Calu3 (cell line): ENCODE data around the gene ASCL5. TPM values are rescaled to one million over a fixed set of nuclear protein-coding genes. Genes with fewer than 3 reads are reported as not detected.

ENCODE experiments used
- BruUV-seq: library from RNA; stranded (reverse); fragments of 400-500 nt; replicated peaks from 2 replicates; lab custom pipeline; 2021; lab: Mats Ljungman, UMichigan
- CTCF ChIA-PET: fragments of 300-600 bp; sonication (Branson Sonifier 250); formaldehyde crosslinking; loops from one replicate; lab custom pipeline; 2022; ENCODE audit warnings: antibody characterized with exemption; lab: Charles Lee
- DNase-seq: peaks from one replicate; pipeline ENCODE4 v3.0.0; 2022
- H3K27ac Mint-ChIP-seq: one replicate; pipeline ENCODE4 v1.8.0; 2022; ENCODE audit warnings: mixed read lengths; ENCODE audit not compliant: unreplicated experiment
- H3K27me3 Mint-ChIP-seq: one replicate; pipeline ENCODE4 v1.8.0; 2022; ENCODE audit warnings: mixed read lengths; ENCODE audit not compliant: unreplicated experiment
- H3K36me3 Mint-ChIP-seq: one replicate; pipeline ENCODE4 v1.8.0; 2022; ENCODE audit warnings: mild to moderate bottlenecking, moderate library complexity, mixed read lengths; ENCODE audit not compliant: insufficient read depth, unreplicated experiment
- H3K4me1 Mint-ChIP-seq: one replicate; pipeline ENCODE4 v1.8.0; 2022; ENCODE audit warnings: mild to moderate bottlenecking, low read depth, mixed read lengths; ENCODE audit not compliant: unreplicated experiment
- H3K4me3 Mint-ChIP-seq: one replicate; pipeline ENCODE4 v1.8.0; 2022; ENCODE audit warnings: mild to moderate bottlenecking, low read depth, moderate library complexity, mixed read lengths; ENCODE audit not compliant: unreplicated experiment
- H3K9me3 Mint-ChIP-seq: one replicate; pipeline ENCODE4 v1.8.0; 2022; ENCODE audit warnings: low read depth, mixed read lengths; ENCODE audit not compliant: unreplicated experiment
- CTCF ChIP-seq: fragments of 200-600 bp; IDR thresholded peaks from one replicate; pipeline ENCODE4 v1.8.0; 2022; ENCODE audit warnings: antibody characterized with exemption; ENCODE audit not compliant: unreplicated experiment
- intact Hi-C: fragments of 100-400 bp; cut with micrococcal nuclease; formaldehyde crosslinking; loops from one replicate; pipeline ENCODE4 v1.10.0; 2022; ENCODE audit not compliant: unreplicated experiment
- total RNA-seq: library from RNA; stranded (reverse); gene quantifications from 2 replicates; pipeline ENCODE4 v1.2.3, GENCODE V29; 2022

ASCL5 gene
- total RNA-seq, 1 experiment from 2014 or later = not detected

- no peak overlapping the region for H3K4me3 Mint-ChIP-seq
- H3K27me3 Mint-ChIP-seq = no peaks in the 10 kb centered on the region
- BruUV-seq = no TSS peak
- no peaks in the 10 kb centered on the region for H3K4me1 Mint-ChIP-seq
- intact Hi-C loops = no loop called here
- H3K9me3 Mint-ChIP-seq = no peaks in the 10 kb centered on the region
- H3K27ac Mint-ChIP-seq = no peak overlapping the region
- H3K36me3 Mint-ChIP-seq = peaks cover 35% of the 10 kb centered on the region
- DNase-seq = no peak
- CTCF ChIA-PET = no interaction called here
- TF ChIP-seq CTCF = no peak
Observed at GRCh38 chr1:201143726-201144635, 17.0 kb upstream of the ASCL5 start.

- CTCF ChIA-PET = no interaction called here
- H3K4me1 Mint-ChIP-seq = no peaks in the 10 kb centered on the region
- peaks cover 35% of the 10 kb centered on the region for H3K36me3 Mint-ChIP-seq
- DNase-seq = no peak
- no TSS peak for BruUV-seq
- H3K9me3 Mint-ChIP-seq = no peaks in the 10 kb centered on the region
- no peaks in the 10 kb centered on the region for H3K27me3 Mint-ChIP-seq
- no peak for TF ChIP-seq CTCF
- no peak overlapping the region for H3K27ac Mint-ChIP-seq
- no peak overlapping the region for H3K4me3 Mint-ChIP-seq
- intact Hi-C loops = no loop called here
Observed at GRCh38 chr1:201142849-201143725, 16.1 kb upstream of the ASCL5 start.

- no peak for TF ChIP-seq CTCF
- no peaks in the 10 kb centered on the region for H3K9me3 Mint-ChIP-seq
- no peaks in the 10 kb centered on the region for H3K4me1 Mint-ChIP-seq
- no peaks in the 10 kb centered on the region for H3K27me3 Mint-ChIP-seq
- H3K27ac Mint-ChIP-seq = no peak overlapping the region
- CTCF ChIA-PET = no interaction called here
- no peak overlapping the region for H3K4me3 Mint-ChIP-seq
- no peak for DNase-seq
- intact Hi-C loops = no loop called here
- peaks cover 32% of the 10 kb centered on the region for H3K36me3 Mint-ChIP-seq
- no TSS peak for BruUV-seq
Observed at GRCh38 chr1:201142011-201142848, 15.2 kb upstream of the ASCL5 start.

GRCh38 chr1:201141418-201141817 lies 14.4 kb upstream of the ASCL5 start:
- CTCF ChIA-PET = no interaction called here

More at GRCh38 chr1:201141418-201141817, 14.4 kb upstream of the ASCL5 start:
- no TSS peak for BruUV-seq
- peaks cover 32% of the 10 kb centered on the region for H3K36me3 Mint-ChIP-seq
- H3K9me3 Mint-ChIP-seq = no peaks in the 10 kb centered on the region
- H3K4me1 Mint-ChIP-seq = no peaks in the 10 kb centered on the region
- no peaks in the 10 kb centered on the region for H3K27me3 Mint-ChIP-seq
- DNase-seq = no peak
- intact Hi-C loops = no loop called here
- H3K4me3 Mint-ChIP-seq = no peak overlapping the region
- TF ChIP-seq CTCF = no peak
- no peak overlapping the region for H3K27ac Mint-ChIP-seq
